Uterus (tissue), 4 donors: ENCODE results near the gene AP4E1. TPM values are rescaled to one million over a fixed set of nuclear protein-coding genes. Genes with fewer than 3 reads are reported as not detected.
"Not testable (repeated sequence)": the region's sequence is repeated elsewhere in the genome, so short reads cannot be mapped to it uniquely, and the experiment has no call there.

Experiments
- DNase-seq, 2 donors: peaks; one replicate each; pipeline ENCODE4 v3.0.0-alpha.2; 2019 to 2020
- H3K27ac ChIP-seq, 2 donors: fragments of 200-600 bp; sonication (generic); 1 replicate in 1 of 2; 2 replicates in 1 of 2; pipeline ENCODE4 v1.5.1; 2016 to 2018
- H3K27me3 ChIP-seq, 2 donors: fragments of 200-600 bp; sonication (generic); one replicate each; pipeline ENCODE4 v1.5.1; 2018 to 2019; ENCODE audit warnings: control low read depth in 1 of 2
- H3K36me3 ChIP-seq, 2 donors: fragments of 200-600 bp; sonication (generic); one replicate each; pipeline ENCODE4 v1.5.1; 2019; ENCODE audit warnings: control low read depth in 1 of 2
- H3K4me1 ChIP-seq, 2 donors: fragments of 200-600 bp; sonication (generic); one replicate each; pipeline ENCODE4 v1.5.1; 2018 to 2019; ENCODE audit warnings: control low read depth in 1 of 2
- H3K4me3 ChIP-seq, 2 donors: fragments of 200-600 bp; sonication (generic); 1 replicate in 1 of 2; 2 replicates in 1 of 2; pipeline ENCODE4 v1.5.1; 2018 to 2019; ENCODE audit warnings: mild to moderate bottlenecking in 1 of 2
- H3K9me3 ChIP-seq, 2 donors: fragments of 200-600 bp; sonication (generic); one replicate each; pipeline ENCODE4 v1.5.1; 2019; ENCODE audit warnings: control low read depth in 1 of 2
- CTCF ChIP-seq, 4 experiments: fragments of 200-600 bp in 2 of 4; fragments of 450-650 bp in 2 of 4; sonication (generic) in 2 of 4; IDR thresholded peaks; one replicate each; pipeline ENCODE4 v1.5.1; 2016 to 2019; ENCODE audit warnings: antibody characterized with exemption in 4 of 4, mild to moderate bottlenecking in 2 of 4, moderate library complexity in 1 of 4
- POLR2A ChIP-seq, 2 donors: fragments of 450-650 bp; IDR thresholded peaks; one replicate each; pipeline ENCODE4 v1.6.1; 2016; ENCODE audit warnings: antibody characterized with exemption in 2 of 2, mild to moderate bottlenecking in 1 of 2, moderate library complexity in 1 of 2
- intact Hi-C: fragments of 100-400 bp; cut with DNase I; formaldehyde crosslinking; loops from one replicate; pipeline ENCODE4 v1.15.1; 2023; ENCODE audit warnings: low total_unique reads
- total RNA-seq, 4 donors: library from RNA; depleted of rRNA in 3 of 4; stranded (reverse); fragments of >200 nt in 3 of 4; gene quantifications; one replicate each; pipeline versions ENCODE4 v1.1.0 to v1.2.4, GENCODE V29; 2014 to 2023
- donor health status: DM: yes; HTN: yes; CAD: no.

AP4E1 gene
- total RNA-seq, 4 donors from 2014 or later: 4.1 to 20.5 (median 12.3) TPM

- no peaks in the 10 kb centered on the region for H3K36me3 ChIP-seq
- H3K9me3 ChIP-seq: peaks cover 0 to 7% of the 10 kb centered on the region in 2 donors
- no peaks in the 10 kb centered on the region for H3K27me3 ChIP-seq
- H3K4me1 ChIP-seq: no peaks in the 10 kb centered on the region
- intact Hi-C loops: loop anchor here (10.0 kb wide), 1 partner anchor 205 kb away; the partner anchor contains the start of gene TRPM7
- no peak for TF ChIP-seq CTCF (IDR thresholded peaks at IDR 0.05)
- TF ChIP-seq POLR2A (IDR thresholded peaks at IDR 0.05): no peak
- no peak overlapping the region for H3K4me3 ChIP-seq
- no peak overlapping the region for H3K27ac ChIP-seq
- DNase-seq: no peak
These were observed 18.9 kb upstream of the AP4E1 start for GRCh38 chr15:50889589-50889988.

- intact Hi-C loops: no loop called here
- TF ChIP-seq CTCF (IDR thresholded peaks at IDR 0.05) (no peak), POLR2A (IDR thresholded peaks at IDR 0.05) (no peak)
- Histone ChIP-seq H3K4me1 (no peaks in the 10 kb centered on the region), H3K27ac (no peak overlapping the region), H3K27me3 (no peaks in the 10 kb centered on the region), H3K9me3 (peaks cover 0 to 7% of the 10 kb centered on the region in 2 donors), H3K4me3 (no peak overlapping the region), H3K36me3 (no peaks in the 10 kb centered on the region)
- no peak for DNase-seq
These were observed 17.7 kb upstream of the AP4E1 start for GRCh38 chr15:50890751-50891150.

GRCh38 chr15:50891159-50891558 lies 17.3 kb upstream of the AP4E1 start:
- no peak for DNase-seq
- intact Hi-C loops: no loop called here
- Histone ChIP-seq H3K27ac (no peak overlapping the region), H3K4me3 (no peak overlapping the region), H3K4me1 (no peaks in the 10 kb centered on the region), H3K9me3 (peaks cover 0 to 7% of the 10 kb centered on the region in 2 donors), H3K36me3 (no peaks in the 10 kb centered on the region), H3K27me3 (no peaks in the 10 kb centered on the region)
- TF ChIP-seq POLR2A (IDR thresholded peaks at IDR 0.05) (no peak), CTCF (IDR thresholded peaks at IDR 0.05) (no peak)

DNA sequence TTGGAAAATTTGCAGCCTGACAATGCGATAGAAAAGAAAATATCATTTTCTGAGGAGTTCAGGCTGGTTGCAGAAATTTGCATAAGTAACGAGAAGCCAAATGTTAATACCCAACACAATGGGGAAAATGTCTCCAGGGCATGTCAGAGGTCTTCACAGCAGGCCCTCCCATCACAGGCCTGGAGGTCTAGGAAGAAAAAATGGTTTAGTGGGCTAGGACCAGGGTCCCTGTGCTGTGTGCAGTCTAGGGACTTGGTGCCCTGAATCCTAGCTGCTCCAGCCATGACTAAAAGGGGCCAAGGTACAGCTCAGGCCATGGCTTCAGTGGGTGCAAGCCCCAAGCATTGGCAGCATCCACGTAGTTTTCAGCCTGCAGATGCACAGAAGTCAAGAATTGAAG lies 14.5 kb upstream of the AP4E1 start:
- H3K4me3 ChIP-seq: no peak overlapping the region
- intact Hi-C loops: no loop called here
- DNase-seq: no peak
- no peaks in the 10 kb centered on the region for H3K27me3 ChIP-seq
- H3K36me3 ChIP-seq: no peaks in the 10 kb centered on the region
- H3K4me1 ChIP-seq: no peaks in the 10 kb centered on the region
- no peak overlapping the region for H3K27ac ChIP-seq
- H3K9me3 ChIP-seq: peaks cover 0 to 7% of the 10 kb centered on the region in 2 donors
- TF ChIP-seq CTCF (IDR thresholded peaks at IDR 0.05): no peak
- TF ChIP-seq POLR2A (IDR thresholded peaks at IDR 0.05): no peak

GRCh38 chr15:50901390-50901789 lies 7.1 kb upstream of the AP4E1 start:
- intact Hi-C loops, H3K9me3 ChIP-seq: not testable (repeated sequence)

GRCh38 chr15:50904211-50904610 lies 4.3 kb upstream of the AP4E1 start:
- H3K27ac ChIP-seq: no peak overlapping the region
- no peaks in the 10 kb centered on the region for H3K36me3 ChIP-seq
- no peak for DNase-seq
- H3K27me3 ChIP-seq: no peaks in the 10 kb centered on the region
- H3K9me3 ChIP-seq: no peaks in the 10 kb centered on the region
- no peak overlapping the region for H3K4me3 ChIP-seq
- intact Hi-C loops: no loop called here
- no peak for TF ChIP-seq CTCF (IDR thresholded peaks at IDR 0.05)
- no peak for TF ChIP-seq POLR2A (IDR thresholded peaks at IDR 0.05)
- H3K4me1 ChIP-seq: no peaks in the 10 kb centered on the region

More at GRCh38 chr15:50901390-50901789, 7.1 kb upstream of the AP4E1 start:
- H3K4me1 ChIP-seq, H3K36me3 ChIP-seq, H3K27ac ChIP-seq, H3K27me3 ChIP-seq, H3K4me3 ChIP-seq, DNase-seq: not testable (repeated sequence)
